ENCODE data around the gene LEFTY1.
"Not testable (repeated sequence)": the region's sequence is repeated elsewhere in the genome, so short reads cannot be mapped to it uniquely, and the experiment has no call there.

The LEFTY1 gene

GRCh38 chr1:225888898-225889601 lies at the start of gene LEFTY1:
TSS of gene LEFTY1 (minus strand) at chr1:225889146. CDS start at chr1:225889066, 80 bp downstream.
- DNase-seq, result no peak

GRCh38 chr1:225937048-225937968 lies 48.4 kb upstream of the LEFTY1 start:
- DNase-seq, result no peak

DNA sequence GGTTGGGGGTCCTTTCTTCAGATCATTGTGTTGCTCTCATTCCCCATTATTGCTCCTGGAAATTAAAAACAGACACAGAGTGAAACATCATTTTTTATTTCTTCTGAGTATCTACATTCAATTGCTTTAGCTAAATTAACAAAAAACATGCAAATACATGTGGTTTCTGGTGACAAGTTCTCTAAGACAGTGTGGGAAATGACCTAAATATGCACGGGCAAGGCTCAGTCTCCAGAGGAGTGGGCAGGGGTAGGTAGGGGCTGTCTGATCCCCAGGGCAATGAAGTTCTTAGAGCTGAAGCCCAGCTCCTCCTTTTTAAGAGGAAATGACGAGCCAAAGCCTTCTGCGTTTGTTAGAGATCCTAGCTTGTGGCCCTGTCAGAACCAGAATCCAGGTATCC lies 47.6 kb upstream of the LEFTY1 start:
- DNase-seq, result no peak

DNA sequence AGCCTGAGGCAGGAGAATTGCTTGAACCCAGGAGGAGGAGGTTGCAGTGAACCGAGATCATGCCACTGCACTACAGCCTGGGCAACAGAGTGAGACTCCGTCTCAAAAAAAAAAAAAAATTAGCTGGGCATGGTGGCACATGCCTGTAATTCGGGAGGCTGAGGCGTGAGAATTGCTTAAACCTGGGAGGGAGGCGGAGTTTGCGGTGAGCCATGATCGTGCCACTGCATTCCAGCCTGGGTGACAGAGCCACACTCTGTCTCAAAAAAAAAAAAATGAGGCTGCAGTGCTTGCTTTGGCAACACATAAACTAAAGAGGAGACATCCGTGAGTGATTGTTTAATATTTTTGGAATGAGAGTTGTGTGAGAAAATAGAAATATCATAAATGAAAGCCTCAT lies 47.1 kb upstream of the LEFTY1 start:
- DNase-seq, result not testable (repeated sequence)

- no peak for DNase-seq
Measured at GRCh38 chr1:225934711-225935110, 45.8 kb upstream of the LEFTY1 start.

DNA sequence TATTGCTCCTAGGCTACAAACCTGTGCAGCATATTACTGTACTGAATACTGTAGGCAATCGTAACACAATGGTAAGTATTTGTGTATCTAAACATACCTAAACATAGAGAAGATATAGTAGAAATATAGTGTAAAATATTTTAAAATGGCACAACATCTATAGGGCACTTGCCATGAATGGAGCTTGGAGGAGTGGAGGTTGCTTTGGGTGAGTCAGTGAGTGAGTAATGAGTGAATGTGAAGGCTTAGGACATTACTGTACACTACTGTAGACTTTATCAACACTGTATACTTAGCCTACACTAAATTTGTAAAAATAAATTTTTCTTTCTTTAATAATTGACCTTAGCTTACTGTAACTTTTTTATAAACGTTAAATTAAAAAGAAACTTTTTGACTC lies 44.1 kb upstream of the LEFTY1 start:
- no peak for DNase-seq

- no peak for DNase-seq
Measured at GRCh38 chr1:225931270-225932136, 42.6 kb upstream of the LEFTY1 start.

GRCh38 chr1:225930566-225930965 lies 41.6 kb upstream of the LEFTY1 start:
- no peak for DNase-seq

DNA sequence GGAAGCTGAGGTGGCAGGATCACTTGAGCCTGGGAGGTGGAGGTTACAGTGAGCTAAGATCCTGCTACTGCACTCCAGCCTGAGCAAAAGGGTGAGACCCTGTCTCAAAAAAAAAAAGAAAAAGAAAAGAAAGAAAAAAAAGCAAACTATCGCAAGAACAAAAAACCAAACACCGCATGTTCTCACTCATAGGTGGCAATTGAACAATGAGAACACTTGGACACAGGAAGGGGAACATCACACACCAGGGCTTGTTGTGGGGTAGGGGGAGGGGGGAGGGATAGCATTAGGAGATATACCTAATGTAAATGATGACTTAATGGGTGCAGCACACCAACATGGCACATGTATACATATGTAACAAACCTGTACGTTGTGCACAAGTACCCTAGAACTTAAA lies 40.5 kb upstream of the LEFTY1 start:
- DNase-seq, result not testable (repeated sequence)

DNA sequence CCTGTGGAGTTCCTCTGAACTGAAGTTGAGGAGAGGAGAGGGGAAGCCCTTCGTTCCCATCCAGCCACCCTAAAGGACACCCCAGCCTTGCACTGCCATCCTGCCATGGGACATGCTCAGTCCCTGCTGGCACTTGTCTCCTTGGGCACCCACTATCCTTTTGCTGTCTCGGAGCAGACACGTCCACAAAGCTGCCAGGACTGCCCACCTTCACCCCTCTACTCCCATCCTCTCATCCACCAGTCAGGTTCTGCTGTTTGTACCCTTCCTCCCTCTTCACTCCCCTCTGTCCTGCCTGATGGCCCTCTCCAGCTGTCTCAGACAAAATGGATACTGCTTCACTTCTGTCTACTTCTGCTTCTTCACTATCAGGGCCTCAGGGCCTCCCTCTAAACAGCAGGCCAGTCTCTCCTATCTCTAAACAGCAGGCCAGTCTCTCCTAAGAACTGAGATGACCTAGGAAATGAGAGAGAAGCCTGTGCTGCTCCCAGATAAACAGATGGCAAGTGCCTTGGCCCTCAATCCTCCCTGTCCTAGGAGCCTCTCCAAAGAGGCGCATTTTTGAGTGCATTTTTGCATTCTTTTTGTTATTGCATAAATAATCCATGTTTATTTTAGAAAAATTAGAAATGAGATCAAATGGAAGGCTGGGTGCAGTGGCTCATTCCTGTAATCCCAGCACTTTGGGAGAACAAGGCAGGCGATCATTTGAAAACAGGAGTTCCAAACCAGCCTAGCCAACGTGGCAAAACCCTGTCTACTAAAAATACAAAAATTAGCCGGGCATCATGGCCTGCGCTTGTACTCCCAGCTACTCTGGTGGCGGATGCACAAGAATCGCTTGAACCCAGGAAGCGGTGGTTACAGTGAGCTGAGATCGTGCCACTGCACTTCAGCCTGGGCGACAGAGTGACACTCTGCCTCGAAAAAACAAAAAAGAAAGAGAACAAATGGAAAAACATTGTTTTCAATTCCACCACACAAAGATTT lies 39.5 kb upstream of the LEFTY1 start:
- no peak for DNase-seq

DNA sequence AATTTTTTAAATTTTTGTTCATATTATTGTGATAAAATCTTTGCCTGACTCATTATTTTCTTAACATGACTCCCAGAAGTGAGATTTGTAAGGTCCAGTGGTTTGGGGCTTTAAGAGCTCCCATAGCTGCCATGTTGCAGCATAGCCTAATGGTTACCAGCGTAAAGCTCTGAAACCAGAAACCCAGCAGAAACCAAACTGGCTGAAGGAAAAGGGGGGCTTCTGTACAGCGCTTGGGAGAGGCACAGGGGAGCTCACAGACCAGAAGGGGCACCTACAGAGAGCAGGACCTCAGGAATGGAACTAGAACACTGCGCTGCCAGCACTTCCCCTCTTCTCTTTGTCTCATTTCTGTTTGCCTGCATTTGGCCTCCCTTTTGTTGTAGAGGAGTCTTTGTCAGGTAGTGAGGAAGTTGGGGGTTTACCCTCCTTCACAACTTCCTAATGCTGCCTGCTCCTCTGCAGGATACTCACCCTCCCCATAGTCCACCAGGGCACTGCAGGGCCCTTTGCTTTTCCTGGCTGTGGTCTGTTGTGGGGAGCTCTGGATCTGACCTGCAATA lies 37.7 kb upstream of the LEFTY1 start:
- DNase-seq, result no peak

DNA sequence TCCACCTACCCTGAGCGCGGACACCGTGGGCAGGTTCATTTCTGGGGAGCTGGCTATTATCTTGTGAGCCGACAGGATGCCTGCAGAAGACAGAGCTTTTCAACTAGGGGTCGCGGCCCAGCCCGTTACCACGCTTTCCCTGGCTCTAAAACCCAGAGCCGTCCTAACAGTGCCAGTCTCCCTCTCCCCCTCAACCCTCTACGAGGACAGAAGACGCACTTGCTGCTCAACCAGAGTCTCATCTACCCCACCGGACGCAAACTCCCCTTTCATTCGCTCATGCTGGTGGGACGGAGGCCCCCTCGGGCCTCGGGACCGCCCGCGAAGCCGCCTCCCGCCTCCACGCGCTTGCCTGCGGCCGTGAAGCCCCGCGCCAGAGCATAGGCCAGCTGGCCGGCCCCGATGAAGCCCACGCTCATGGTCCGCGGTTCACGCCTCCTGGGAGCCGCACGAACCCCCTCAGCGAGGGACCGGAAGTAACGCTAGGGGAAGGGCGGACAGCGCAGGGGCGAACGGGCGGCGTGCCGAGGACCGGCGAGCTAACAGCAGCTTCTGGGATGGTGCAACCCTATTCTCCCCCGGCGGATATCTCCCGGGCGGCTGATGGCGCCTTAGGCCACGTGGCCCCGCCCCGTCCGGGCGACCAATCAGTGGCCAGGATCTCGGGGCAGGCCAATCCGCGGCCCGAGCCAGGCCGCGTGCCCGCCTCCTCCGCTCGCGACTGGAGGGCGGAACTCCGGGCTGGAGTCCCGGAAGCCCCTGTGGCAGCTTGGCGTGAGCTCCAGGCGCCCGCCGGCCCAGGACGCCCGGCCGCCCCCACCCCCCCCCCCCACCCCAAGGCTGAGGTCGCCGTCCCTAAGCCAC lies 35.0 kb upstream of the LEFTY1 start, which contains the start of gene PYCR2:
Gene PYCR2, minus strand, starts transcription at position 559 of the 864 bp plus-strand sequence. Its CDS starts 140 bp downstream, at position 419.
- DNase-seq, result peak; percentile 93

- no peak for DNase-seq
Measured at GRCh38 chr1:225923381-225923691, 34.4 kb upstream of the LEFTY1 start.

GRCh38 chr1:225921734-225922709 lies 33.1 kb upstream of the LEFTY1 start:
- peak; percentile 45 for DNase-seq

- DNase-seq, result peak; percentile 74
Measured at GRCh38 chr1:225919906-225920305, 31.0 kb upstream of the LEFTY1 start.

DNA sequence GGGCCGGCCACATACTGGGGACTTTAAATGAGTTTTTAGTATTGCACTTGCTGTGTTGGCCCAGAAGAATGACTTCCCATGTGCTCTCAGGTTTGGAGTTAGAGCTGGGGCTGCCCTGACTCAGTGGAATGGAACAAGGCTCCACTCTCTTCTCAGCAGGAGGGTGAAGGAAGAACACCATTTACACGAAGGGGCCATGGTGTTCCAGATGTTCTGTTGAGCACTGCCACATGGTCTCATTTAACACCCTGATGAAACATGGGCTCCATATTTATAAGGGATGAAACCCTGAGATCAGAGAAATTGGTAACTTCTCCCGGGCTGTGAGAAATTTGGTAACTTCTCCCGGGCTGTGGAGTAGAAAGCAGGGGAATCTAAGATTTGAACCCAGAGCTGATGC lies 29.3 kb upstream of the LEFTY1 start:
- DNase-seq, result no peak

- no peak for DNase-seq
Measured at GRCh38 chr1:225917536-225917935, 28.6 kb upstream of the LEFTY1 start.

DNA sequence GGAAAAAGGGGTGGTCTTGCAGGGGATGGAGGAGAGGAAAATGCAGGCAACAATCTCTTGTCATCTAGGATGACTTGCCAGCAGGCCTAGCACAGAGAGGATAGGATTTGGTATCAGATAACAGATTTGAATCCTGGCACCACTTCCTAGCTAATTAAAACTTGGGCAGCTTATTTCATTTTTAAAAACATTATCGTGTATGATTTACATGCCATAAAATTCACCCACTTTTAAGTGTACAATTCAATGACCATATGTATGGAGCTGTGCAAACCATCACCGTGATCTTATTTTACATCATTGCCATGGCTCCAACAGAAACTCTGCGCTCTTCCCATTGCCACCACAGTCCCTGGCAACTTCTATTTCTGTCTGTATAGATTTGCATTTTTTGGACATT lies 28.2 kb upstream of the LEFTY1 start:
- DNase-seq, result no peak

GRCh38 chr1:225915538-225915991 lies 26.6 kb upstream of the LEFTY1 start:
- peak; percentile 83 for DNase-seq

Data from NCI-H1694 (cell line).